NCI-H146 (cell line): ENCODE results near the gene TMEM154.

Experiments
- DNase-seq: peaks from one replicate; lab custom pipeline; 2025; lab: John Stamatoyannopoulos, UW

TMEM154 gene

DNA sequence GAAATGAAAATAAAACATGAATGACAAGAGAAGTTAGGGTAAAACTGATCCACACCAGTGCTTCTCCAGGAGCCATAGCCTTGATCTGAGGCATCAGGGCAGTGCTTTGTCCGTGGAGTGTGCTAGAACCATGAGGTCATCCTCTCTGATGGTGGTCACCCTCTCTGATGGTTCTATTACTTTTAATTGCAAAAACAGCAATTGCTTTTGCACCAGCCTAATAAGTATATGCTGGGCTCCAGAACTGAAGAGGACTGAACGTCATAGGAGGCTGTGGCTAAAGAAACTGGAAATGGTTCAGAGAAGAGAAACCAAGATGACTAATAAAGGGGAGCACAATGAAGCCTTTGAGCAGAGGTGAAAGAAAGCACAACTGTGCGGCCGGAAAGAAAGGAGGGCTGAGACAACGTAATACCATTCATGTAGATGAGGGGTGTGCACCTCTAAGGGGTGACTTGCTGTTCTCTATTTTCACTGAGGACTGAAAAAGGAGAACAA, 17.0 kb upstream of the TMEM154 start:
- no peak for DNase-seq

DNA sequence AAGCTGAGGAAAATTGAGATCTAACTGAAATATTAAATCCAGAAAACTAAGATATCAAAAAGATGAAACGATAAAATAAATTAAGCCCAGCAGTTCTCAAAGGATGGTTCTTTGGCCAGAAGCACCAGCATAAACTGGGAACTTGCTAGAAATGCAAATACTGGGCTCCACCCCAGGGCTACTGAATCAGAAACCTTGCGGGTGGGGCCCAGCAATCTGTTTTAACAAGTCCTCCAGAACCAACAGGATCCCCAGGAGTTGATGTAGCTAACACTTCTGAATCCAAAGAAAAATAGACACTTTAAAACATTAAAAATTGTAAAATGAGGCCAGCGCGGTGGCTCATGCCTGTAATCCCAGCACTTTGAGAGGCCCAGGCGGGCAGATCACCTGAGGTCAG, 14.1 kb upstream of the TMEM154 start:
- DNase-seq, result no peak

DNA sequence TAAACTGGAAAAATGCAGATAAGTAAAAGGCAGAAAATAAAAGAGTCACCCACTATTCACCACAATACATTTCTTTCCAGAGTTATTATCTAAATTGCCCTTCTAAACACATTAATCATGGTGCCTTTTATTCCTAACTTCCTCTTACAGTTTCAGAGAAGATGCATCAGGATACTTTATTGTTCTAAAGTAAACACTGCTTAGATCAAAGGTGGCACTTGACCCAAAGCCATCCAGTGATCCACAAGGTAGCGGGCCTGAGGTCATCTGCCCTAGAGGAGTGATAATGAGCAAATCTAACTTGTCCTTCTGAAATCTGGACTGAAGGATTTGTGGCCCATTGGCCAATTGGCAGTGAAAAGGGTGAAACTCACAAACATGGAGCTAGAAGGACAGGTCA, 12.0 kb upstream of the TMEM154 start:
- DNase-seq, result peak; percentile 46

DNA sequence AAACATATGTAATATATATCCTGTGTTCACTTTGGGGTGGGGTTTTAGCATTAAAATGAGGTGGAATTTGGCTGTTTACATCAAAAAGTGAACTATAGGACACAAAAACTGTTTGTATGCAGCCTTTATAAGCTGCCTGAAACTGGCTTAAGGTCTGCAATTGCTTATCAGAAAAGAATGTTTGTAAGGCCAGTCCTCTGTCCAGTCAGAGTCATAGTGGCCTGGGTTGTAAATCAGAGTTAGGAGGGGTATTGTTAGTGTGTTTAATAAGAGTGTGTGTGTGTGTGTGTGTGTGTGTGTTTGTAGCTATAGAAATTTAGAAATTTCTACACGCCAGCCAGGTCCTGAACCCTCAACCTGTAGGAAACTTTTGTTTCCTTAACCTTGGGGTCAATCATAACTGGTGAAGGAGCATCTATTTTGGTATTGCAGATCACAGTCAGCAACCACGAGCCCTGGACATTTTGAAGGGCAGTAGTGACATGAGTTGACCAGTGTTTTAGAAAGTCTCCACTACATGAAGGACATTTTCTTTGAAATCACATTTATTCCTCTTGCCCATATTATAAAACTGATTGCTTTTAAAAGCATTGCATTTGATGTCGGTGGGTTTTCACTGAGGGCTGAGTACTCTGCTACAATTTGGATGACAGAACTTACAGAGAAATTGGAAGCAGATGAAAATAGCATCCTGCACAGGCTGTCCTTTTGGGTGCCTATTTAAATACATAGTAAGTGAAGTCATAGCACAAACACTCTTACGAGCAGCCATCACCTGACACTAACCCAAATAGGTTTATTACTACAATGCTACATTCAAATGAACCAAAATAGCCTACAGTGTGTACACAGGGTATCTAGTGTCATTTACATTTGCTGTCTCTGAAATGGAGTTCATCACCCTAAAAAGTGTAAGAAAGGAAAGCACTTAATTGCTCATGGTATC, 11.2 kb upstream of the TMEM154 start:
- peak; percentile 61 for DNase-seq

DNA sequence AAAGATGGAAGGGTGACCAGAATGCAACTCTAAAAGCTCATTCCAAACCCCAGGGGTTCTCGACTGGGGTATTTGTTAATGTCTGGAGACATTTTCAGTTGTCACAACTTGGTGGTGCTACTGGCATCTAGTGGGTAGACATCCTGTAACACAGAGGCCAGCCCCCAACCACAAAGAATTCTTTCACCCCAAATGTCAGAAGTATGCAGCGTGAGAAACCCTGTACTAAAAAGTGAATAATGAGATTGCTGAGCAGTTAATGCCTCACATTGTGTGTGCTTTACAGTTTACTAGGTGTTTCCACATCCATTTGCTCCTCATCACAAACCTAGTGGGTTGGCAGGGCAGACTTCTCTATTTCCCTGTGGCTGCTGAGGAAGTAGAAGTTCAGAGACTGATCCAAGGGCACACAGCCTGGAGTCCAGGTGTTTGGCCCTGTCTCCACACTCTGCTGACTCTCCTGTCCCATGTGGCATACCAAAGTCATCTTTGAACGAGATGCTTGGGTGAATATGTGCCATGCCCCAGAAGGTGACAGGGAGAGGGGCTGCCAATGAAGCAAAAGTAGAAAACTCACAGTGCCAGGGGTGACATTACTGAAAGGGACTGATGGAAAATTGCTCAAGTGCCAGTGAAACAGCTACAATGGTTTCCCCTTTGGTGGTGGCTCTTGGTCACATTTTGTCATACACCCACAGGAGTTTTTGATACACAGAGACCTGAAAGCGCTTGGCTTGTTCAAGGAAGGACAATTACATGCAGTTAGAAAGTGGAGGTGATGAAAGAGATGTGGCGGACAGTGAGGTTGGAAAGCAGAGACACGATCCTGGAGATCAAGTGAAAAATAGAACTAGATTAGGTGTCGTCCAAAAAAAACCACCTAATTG, 10.1 kb upstream of the TMEM154 start:
- no peak for DNase-seq

DNA sequence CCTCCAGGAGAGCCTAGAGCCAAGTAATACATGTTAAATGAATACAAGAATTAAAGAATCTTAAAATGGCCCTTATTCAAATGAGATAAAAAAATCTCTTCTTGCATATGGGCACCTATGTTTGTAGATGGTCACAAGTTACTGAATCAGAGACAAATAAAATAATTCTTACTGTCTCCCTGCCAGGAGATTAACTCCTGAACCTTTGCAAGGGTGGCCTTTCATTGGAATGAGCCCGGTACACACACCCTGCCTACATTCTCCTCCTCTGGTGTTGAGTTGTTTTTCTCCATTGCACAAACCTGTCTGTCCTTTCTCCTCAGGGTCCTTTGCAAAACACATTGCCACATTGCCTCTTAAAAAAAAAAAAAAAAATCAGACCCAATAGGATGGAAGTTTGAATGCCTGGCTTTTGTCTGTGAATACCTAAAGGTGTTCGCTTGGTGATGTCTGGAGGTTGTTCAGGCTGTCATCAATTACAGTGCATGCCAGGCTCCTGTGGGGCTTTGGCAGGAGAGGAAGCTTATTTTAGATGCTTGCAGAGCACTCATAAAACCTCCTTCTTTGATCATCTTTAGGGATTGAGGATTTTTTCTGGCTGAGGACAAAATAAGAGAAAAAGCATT, 8.3 kb upstream of the TMEM154 start:
- DNase-seq, result no peak

DNA sequence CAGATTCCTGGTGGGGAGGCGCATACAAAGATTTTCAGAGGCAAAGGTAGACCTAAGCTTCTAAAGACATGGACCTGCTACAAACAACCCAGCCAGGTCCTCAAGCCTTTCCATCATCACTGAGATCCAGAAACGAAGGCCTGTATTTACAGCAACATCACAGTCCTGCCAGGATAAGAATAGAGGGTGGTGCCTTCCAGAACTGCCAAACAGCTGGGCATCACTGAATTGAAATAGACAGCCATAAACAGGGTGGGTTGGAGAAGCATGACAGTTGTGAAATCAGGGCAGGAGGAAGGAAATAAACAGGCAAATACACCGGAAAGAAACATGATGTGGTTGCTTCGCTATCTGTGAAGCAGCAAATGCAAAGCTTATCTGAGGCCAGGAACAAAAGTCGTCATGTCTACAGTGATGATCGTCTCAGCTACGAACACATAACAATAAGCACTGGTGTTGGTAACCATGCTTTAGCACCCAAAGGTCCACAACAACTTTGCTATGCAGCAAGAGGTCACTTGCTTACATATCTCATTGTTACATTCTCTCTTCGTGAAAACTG, 6.7 kb upstream of the TMEM154 start:
- no peak for DNase-seq

DNA sequence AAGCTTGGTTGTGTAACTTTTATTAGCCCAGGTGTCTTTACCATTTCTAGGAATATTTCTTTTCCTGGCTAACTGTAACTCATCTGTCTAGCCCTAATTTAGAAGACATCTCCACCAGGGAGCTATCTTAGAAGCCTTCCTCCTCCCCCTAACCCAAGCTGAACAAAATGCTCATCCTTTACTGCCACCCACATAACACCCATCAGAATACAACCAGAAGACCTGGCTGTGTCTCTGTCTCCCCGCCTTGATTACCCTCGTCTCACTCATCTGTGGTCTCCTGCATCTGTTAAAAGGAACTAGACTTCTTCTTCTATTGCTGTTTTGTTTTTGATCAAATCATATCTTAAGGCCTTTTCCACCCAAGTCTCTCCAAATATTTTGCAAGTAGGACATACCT, 4.8 kb upstream of the TMEM154 start:
- no peak for DNase-seq

DNA sequence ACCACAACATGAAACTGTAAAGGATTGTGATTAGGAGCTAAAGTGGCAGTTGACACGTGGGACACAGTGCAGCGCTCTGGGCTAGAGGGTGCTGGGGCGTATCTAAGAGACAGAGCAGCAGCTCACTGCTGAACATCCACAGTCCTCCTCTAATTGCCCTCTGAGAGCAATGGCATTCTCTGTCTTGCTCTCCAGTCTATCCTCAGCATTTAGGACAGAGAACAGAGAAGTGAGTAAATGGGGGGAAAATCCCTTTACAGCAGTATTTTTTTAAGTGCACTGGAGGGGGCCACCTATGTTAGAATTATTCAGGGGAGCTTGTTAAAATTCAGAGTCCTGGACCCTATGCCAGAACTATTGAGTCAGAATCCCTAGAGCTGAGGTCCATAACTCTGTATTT, 4.2 kb upstream of the TMEM154 start:
- DNase-seq, result no peak

DNA sequence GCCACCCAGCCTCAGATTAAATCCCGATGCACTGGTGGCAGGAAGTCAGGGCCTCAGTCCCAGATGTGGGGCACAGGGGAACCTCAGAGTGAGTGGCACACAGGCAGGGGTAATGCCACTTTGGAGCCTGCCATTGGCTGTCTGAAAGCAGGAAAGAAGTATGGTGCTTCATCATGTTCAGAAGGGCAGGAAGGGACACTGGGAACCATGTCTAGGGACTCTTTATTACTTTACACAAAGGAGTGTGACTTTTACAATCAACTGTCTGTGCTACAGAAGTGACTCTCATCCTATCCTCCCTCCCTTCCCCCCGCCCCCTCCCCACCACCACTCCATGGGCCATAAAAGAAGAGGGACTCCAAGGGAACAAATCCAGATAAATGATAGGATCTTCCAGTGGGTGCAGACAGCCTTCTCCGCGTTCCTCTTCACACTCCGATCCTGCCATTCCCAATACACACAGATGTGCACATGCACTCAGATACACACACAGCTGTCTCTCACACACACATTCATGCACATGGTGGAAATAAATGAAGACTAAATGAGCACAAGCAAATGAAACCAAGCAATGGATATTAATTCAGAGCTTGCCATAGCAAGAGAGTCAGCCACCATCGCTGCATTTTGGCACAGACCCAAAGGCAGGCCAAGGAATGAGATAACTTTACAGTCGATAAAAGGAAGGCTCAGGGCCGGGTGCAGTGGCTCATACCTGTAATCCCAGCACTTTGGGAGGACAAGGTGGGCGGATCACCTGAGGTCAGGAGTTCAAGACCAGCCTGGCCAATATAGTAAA, 2.5 kb upstream of the TMEM154 start:
- no peak for DNase-seq

DNA sequence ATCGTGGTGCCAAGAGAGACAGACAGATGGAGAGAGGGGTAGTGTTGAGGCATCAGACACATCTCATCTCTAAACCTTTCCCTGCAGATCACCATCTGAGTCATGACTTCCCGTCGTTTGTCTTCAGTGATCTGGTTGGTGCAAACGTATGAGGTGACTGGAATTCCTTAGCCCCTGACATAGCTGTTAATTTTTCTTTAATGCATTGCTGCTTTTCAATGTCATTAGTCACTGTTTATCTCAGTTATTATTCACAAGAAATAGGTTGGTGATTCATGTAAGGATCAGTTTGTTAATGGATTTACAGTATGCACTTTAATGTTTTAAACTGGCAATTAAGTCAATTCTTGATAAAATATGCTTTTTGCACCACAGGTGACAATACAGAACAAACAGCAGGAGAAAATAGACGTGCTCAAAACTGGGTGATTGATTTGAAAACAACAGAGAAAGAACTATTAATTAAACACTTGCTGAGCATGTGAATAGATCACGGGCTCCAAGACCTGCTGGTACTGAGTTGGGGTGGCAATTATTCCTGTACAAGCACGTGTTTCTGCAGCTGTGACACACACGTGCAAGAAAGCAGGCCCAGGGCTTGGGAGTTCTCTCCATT, 1.3 kb upstream of the TMEM154 start:
- peak; percentile 59 for DNase-seq

DNA sequence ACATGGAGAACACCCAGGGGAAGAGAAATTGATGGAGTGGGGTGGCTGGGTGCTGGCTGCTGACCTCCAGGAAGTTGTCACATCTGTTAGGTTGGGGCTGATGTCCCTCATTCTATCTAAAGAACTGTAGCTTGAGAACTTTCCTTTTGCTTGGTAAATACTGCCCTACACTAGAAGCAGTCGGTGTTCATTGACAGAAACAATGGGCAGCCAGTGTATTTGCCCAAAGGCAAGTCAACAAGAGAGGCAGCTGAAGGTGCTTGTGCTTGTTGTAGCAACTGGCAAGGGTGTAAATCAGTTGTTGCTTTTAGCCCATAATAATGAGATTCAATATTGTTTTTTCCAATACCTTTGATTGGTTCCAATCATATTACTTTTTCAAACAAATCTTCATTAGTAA, 956 bp downstream of the TMEM154 start:
- peak; percentile 3 for DNase-seq

DNA sequence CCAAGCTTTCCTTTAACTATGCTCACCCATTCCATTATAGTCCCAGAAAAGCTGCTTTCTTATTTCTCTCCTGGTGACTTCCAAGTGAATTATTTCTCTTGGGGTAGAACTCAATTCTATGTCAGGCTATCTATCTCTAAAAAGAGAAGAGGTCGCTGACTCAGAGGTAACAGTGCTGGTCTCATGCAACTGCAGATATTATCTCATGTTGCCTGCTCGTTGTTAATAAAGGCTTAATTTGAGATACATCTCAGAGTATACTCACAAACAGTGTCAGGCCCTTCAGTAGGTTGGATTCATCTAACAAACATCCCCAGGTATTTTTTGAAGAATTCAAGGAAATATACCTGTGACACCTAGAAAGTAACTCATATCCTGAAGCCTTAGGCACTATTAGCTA, 2.7 kb downstream of the TMEM154 start:
- DNase-seq, result no peak

DNA sequence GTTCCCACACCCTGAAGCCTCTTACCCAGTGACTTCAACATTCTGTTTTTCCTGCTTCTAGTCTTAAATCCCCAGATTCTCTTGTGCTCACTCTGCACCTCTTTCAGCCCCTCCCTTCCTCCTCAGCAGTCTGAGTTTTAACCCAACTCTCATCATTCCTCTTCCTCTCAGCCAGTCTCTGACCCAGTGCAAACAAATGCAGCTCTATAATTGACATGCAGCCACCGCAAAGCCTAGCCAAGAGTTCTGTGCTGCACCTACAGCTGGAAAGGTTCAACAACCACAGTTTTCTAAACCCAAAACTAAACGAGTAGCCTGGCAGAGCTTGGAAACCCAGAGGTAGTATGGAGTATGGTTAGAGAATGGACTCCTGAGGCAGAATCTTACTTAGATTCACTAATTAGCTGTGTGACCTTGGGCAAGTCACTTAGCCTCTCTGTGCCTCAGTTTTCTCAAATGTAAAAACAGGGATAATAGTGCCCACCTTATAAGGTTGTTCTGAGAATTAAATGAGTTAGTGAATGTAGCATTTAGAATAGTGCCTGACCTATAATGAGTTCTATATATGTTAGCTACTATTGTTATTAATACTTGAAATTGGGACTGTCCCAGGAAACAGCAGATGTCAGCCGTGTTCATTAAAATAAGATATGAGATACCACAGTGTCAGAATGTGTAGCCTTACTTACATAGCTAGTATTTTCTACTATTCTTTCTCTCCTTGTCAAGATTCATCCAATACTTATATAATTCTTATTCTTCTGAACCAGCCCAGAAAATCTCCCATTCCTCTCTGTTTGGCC, 3.5 kb downstream of the TMEM154 start:
- no peak for DNase-seq

DNA sequence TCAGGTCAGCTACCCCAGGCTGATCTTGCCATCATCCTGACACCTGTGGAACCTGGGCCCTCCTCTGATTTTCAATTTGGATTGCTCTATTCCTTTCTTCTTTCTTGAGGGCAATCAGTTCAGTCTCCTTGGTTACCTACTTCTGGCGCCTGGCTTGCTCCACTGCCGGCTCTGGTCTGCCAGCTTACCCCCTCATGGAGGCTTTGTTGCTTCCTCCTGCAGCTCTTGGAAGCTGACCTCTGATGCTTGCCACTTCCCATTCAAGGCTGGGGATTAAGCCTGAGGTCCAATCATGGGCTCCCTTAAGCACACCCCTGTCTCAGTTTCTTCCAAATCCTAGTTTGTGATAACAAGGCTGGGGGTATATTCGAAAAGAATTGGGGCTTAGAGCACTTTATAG, 5.4 kb downstream of the TMEM154 start:
- no peak for DNase-seq

DNA sequence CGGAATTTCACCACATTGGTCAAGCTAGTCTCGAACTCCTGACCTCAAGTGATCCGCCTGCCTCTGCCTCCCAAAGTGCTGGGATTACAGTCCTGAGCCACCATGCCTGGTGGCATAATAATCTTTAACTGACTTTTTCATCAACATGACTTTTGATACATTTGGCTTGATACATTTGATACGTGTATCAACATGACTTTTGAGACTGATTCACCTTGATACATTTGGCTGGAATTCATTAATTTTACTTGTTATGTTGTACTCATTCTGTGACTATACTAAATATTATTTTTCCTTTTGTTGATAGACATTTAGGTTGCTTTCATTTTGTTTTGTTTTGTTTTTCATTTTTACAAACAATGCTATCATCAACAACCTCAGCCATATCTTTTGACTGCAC, 6.3 kb downstream of the TMEM154 start:
- no peak for DNase-seq

DNA sequence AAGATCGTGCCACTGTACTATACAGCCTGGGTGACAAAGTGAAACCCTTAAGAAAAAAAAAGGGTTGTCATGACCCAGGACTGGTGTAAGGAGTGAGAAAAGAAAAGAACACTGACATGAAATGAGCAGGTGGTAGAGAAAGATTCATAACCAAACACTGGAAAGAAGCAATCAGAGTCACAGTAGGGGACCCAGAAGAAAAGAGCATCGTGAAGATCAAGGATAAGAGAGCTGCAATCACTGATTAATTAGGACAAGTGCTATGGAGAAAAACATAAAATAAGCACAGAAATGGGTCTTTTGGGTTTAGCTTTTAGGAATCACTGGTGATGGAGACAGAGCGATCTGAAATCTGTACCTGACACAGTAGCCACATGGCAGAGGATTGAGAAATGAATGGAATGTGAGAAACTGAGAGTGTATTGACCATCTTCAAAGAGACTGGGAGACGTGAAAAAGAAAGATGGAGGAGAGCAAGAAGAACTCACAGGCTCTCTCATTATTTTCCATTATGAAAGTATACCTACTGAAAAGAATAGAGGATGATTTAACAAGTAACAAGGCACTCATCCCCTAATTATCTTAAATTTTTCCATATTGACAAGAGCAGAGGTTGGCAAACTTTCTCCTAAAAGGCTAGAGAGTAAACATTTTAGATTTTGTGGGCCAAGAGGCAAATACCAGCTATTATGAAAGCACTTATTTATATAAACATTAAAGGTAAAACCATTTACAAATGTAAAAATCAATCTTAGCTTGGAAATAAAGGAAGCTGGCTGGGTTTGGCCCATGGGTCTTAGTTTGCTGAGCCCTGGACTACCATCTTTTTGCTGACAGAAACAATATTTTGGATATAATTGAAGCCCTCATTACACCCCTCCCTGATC, 7.3 kb downstream of the TMEM154 start:
- no peak for DNase-seq

DNA sequence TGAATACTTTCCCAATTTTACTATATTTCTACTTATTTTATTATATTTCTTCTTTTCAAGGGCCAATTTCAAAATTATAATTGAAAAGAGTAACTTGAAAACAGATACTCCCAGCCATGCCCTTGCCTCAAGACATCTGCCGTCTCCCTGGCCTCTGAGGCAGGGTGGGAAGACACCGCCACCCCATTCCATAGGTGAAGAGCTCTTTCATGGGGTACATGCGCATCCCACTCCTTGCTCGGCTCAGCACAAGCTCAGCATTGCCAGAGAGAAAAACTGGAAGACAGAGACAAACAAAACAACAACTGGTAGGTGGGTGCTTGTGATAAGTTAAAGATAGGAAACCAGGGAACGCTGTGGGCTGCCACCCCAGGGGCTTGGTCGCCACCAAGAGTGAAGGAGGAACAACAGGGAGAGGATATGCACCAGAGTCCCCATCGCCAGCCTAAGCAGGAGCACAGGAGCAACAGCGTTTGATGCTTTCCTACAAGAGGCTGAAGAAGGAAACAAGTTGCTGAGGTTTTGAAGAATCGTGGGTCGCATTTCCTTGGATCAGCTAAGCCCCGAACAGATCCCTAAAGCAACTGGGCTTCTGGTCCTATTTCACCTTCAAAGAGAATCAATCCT, 11.3 kb downstream of the TMEM154 start:
- no peak for DNase-seq
